Measurements from ENCODE around the gene ACACB.

Gene ACACB

GRCh38 chr12:109219938-109220337, 103.6 kb downstream of the ACACB start:
- DNase-seq (ENCODE audit: low read depth), result no peak

- DNase-seq (ENCODE audit: low read depth), result no peak
Measured at GRCh38 chr12:109221277-109221931, 105.0 kb downstream of the ACACB start.

- DNase-seq (ENCODE audit: low read depth), result no peak
Measured at GRCh38 chr12:109222062-109222461, 105.7 kb downstream of the ACACB start.

GRCh38 chr12:109222496-109222895, 106.1 kb downstream of the ACACB start:
- no peak for DNase-seq (ENCODE audit: low read depth)

GRCh38 chr12:109223211-109223610, 106.8 kb downstream of the ACACB start:
- no peak for DNase-seq (ENCODE audit: low read depth)

GRCh38 chr12:109223868-109224267, 107.5 kb downstream of the ACACB start:
- DNase-seq (ENCODE audit: low read depth), result no peak

GRCh38 chr12:109228664-109229063, 112.3 kb downstream of the ACACB start:
- no peak for DNase-seq (ENCODE audit: low read depth)

GRCh38 chr12:109230193-109230592, 113.8 kb downstream of the ACACB start:
- DNase-seq (ENCODE audit: low read depth), result no peak

- DNase-seq (ENCODE audit: low read depth), result no peak
Measured at GRCh38 chr12:109232731-109233130, 116.3 kb downstream of the ACACB start.

GRCh38 chr12:109234012-109234411, 117.6 kb downstream of the ACACB start:
- no peak for DNase-seq (ENCODE audit: low read depth)

GRCh38 chr12:109236257-109236656, 119.9 kb downstream of the ACACB start:
- DNase-seq (ENCODE audit: low read depth), result no peak

GRCh38 chr12:109239179-109239578, 122.8 kb downstream of the ACACB start:
- DNase-seq (ENCODE audit: low read depth), result no peak

- no peak for DNase-seq (ENCODE audit: low read depth)
Measured at GRCh38 chr12:109239691-109240090, 123.3 kb downstream of the ACACB start.

GRCh38 chr12:109240365-109240764, 124.0 kb downstream of the ACACB start:
- DNase-seq (ENCODE audit: low read depth), result no peak

GRCh38 chr12:109241936-109242335, 125.5 kb downstream of the ACACB start:
- DNase-seq (ENCODE audit: low read depth), result no peak

GRCh38 chr12:109244073-109244472, 127.7 kb downstream of the ACACB start:
- no peak for DNase-seq (ENCODE audit: low read depth)

- DNase-seq (ENCODE audit: low read depth), result no peak
Measured at GRCh38 chr12:109246221-109246620, 129.8 kb downstream of the ACACB start.

GRCh38 chr12:109247831-109248654, 131.7 kb downstream of the ACACB start:
- DNase-seq (ENCODE audit: low read depth), result no peak

GRCh38 chr12:109250523-109250922, 134.1 kb downstream of the ACACB start:
- DNase-seq (ENCODE audit: low read depth), result no peak

- no peak for DNase-seq (ENCODE audit: low read depth)
Measured at GRCh38 chr12:109252799-109253198, 136.4 kb downstream of the ACACB start.

GRCh38 chr12:109253913-109254544, 137.6 kb downstream of the ACACB start:
- DNase-seq (ENCODE audit: low read depth), result no peak

- DNase-seq (ENCODE audit: low read depth), result no peak
Measured at GRCh38 chr12:109255377-109255776, 139.0 kb downstream of the ACACB start.

GRCh38 chr12:109256011-109256410, 139.6 kb downstream of the ACACB start:
- no peak for DNase-seq (ENCODE audit: low read depth)
